ENCODE results near the gene STK25.

- TF ChIP-seq CTCF (conservative IDR thresholded peaks at IDR 0.05 in 1 of 2, IDR thresholded peaks at IDR 0.05 in 1 of 2; ENCODE audit: extremely low read depth in 1 of 2, insufficient read depth in 1 of 2, low read depth in 1 of 2, low read length in 2 of 2) (no peak), EZH2 (IDR thresholded peaks at IDR 0.05; ENCODE audit: borderline replicate concordance, low read length) (no peak)
Measured at GRCh38 chr2:241553981-241554380, 45.6 kb upstream of the STK25 start.

Measured in mammary epithelial cell (primary cell).